HepG2 (cell line): ENCODE measurements around the gene STC2. TPM values are rescaled to one million over a fixed set of nuclear protein-coding genes. Genes with fewer than 3 reads are reported as not detected.

Experiments
- CREB1 ChIP-seq, 2 experiments: fragments of 450-650 bp in 1 of 2; IDR thresholded peaks; 2 replicates each; pipeline ENCODE4 v1.6.1; 2016 to 2017; ENCODE audit warnings: control low read depth in 1 of 2, mild to moderate bottlenecking in 1 of 2, missing compliant biosample characterization in 1 of 2, missing genetic modification characterization in 1 of 2
- CREM ChIP-seq, 2 experiments: sonication (generic) in 1 of 2; formaldehyde crosslinking in 1 of 2; IDR thresholded peaks; 2 replicates each; pipeline versions ENCODE4 v1.4.0 to v1.6.1; 2016 to 2020; ENCODE audit warnings: antibody characterized with exemption in 1 of 2, mild to moderate bottlenecking in 1 of 2, missing genetic modification reagents in 1 of 2
- FOSL2 ChIP-seq: sonication (generic); formaldehyde crosslinking; IDR thresholded peaks from 2 replicates; pipeline ENCODE4 v1.4.0; 2020; ENCODE audit warnings: missing genetic modification reagents
- FOXA3 ChIP-seq: IDR thresholded peaks from 2 replicates; pipeline ENCODE4 v1.6.1; 2016; ENCODE audit warnings: missing genetic modification reagents, missing compliant biosample characterization
- GABPB1 ChIP-seq: IDR thresholded peaks from 2 replicates; pipeline ENCODE4 v1.6.1; 2016; ENCODE audit warnings: mild to moderate bottlenecking, missing genetic modification reagents, moderate library complexity, missing compliant biosample characterization
- KLF16 ChIP-seq, 2 experiments: sonication (generic) in 1 of 2; formaldehyde crosslinking in 1 of 2; IDR thresholded peaks; 2 replicates each; pipeline versions ENCODE4 v1.6.1 to v1.8.0; 2016 to 2023; ENCODE audit warnings: missing genetic modification reagents in 2 of 2, missing compliant biosample characterization in 1 of 2
- MAZ ChIP-seq, 2 experiments: sonication (generic) in 1 of 2; formaldehyde crosslinking in 1 of 2; IDR thresholded peaks; 2 replicates each; pipeline versions ENCODE4 v1.5.0 to v1.6.1; 2012 to 2020; ENCODE audit warnings: low read depth in 2 of 2, mild to moderate bottlenecking in 2 of 2, borderline replicate concordance in 1 of 2, improper control_type of control experiment in 1 of 2, low read length in 1 of 2, missing genetic modification reagents in 1 of 2, moderate library complexity in 1 of 2
- NCOA2 ChIP-seq: sonication (generic); formaldehyde crosslinking; IDR thresholded peaks from 2 replicates; pipeline ENCODE4 v1.8.0; 2022; ENCODE audit warnings: inconsistent platforms
- NR2F1 ChIP-seq, 2 experiments: fragments of 450-650 bp in 1 of 2; formaldehyde crosslinking in 1 of 2; IDR thresholded peaks; 2 replicates each; pipeline versions ENCODE4 v1.5.0 to v1.6.1; 2016 to 2020; ENCODE audit warnings: mild to moderate bottlenecking in 1 of 2, missing compliant biosample characterization in 1 of 2, missing genetic modification reagents in 1 of 2, moderate library complexity in 1 of 2
- PCBP1 ChIP-seq: fragments of 200-400 bp; formaldehyde crosslinking; IDR thresholded peaks from 2 replicates; pipeline ENCODE4 v1.6.1; 2017; ENCODE audit warnings: mild to moderate bottlenecking, low read depth, low read length, borderline replicate concordance
- PTBP1 ChIP-seq: fragments of 200-400 bp; formaldehyde crosslinking; IDR thresholded peaks from 2 replicates; pipeline ENCODE4 v1.6.1; 2018; ENCODE audit warnings: low read length, low read depth; ENCODE audit not compliant: poor library complexity, severe bottlenecking
- SOX13 ChIP-seq, 3 experiments: fragments of 450-650 bp in 1 of 3; sonication (generic) in 1 of 3; formaldehyde crosslinking in 1 of 3; IDR thresholded peaks in 2 of 3; conservative IDR thresholded peaks in 1 of 3; 2 replicates each; pipeline versions ENCODE4 v1.5.0 to v1.6.1; 2016 to 2020; ENCODE audit warnings: antibody characterized with exemption in 1 of 3, mild to moderate bottlenecking in 1 of 3, missing compliant biosample characterization in 1 of 3, missing genetic modification reagents in 1 of 3, moderate library complexity in 1 of 3
- TARDBP ChIP-seq: sonication (generic); formaldehyde crosslinking; IDR thresholded peaks from 2 replicates; pipeline ENCODE4 v1.8.0; 2022; ENCODE audit warnings: mild to moderate bottlenecking, missing genetic modification reagents
- THAP11 ChIP-seq: IDR thresholded peaks from 2 replicates; pipeline ENCODE4 v1.6.1; 2016; ENCODE audit warnings: missing biosample characterization, missing genetic modification reagents
- ZNF296 ChIP-seq: sonication (generic); formaldehyde crosslinking; conservative IDR thresholded peaks from 2 replicates; pipeline ENCODE4 v1.5.0; 2020; ENCODE audit warnings: mild to moderate bottlenecking, missing genetic modification reagents
- ZNF446 ChIP-seq: sonication (generic); formaldehyde crosslinking; IDR thresholded peaks from 2 replicates; pipeline ENCODE4 v1.5.0; 2020; ENCODE audit warnings: mild to moderate bottlenecking, missing genetic modification reagents
- ZNF501 ChIP-seq: sonication (generic); formaldehyde crosslinking; IDR thresholded peaks from 2 replicates; pipeline ENCODE4 v1.5.1; 2020; ENCODE audit warnings: mild to moderate bottlenecking, moderate library complexity, missing genetic modification reagents
- ZNF552 ChIP-seq: sonication (generic); formaldehyde crosslinking; IDR thresholded peaks from 2 replicates; pipeline ENCODE4 v1.9.0; 2022; ENCODE audit warnings: missing genetic modification reagents, mild to moderate bottlenecking, borderline replicate concordance
- polyA plus RNA-seq, 8 experiments: library from polyadenylated mRNA; depleted of rRNA in 3 of 8; stranded (reverse) in 7 of 8; unstranded in 1 of 8; fragments of >200 nt; fragmentation: Illumina TruSeq in 4 of 8; extraction: Trizol in 4 of 8; gene quantifications; 2 replicates each; pipeline versions ENCODE4 v1.2.1 to v1.2.3, GENCODE V29; 2011 to 2016; ENCODE audit warnings: low read depth in 4 of 8, missing spikeins in 1 of 8, mixed read lengths in 1 of 8; ENCODE audit not compliant: insufficient read depth in 1 of 8
- total RNA-seq, 5 experiments: library from RNA; depleted of rRNA; stranded (reverse); fragments of >200 nt; fragmentation: Illumina TruSeq; extraction: Trizol; gene quantifications; 2 replicates each; pipeline ENCODE4 v1.2.3, GENCODE V29; 2016; ENCODE audit warnings: low read depth in 1 of 5
- TF ChIP-seq, protein P1 (sequence below): sonication (generic); formaldehyde crosslinking; IDR thresholded peaks from 2 replicates; pipeline ENCODE4 v1.8.1; 2023; ENCODE audit warnings: mild to moderate bottlenecking, inconsistent platforms, moderate library complexity, missing genetic modification reagents, borderline replicate concordance
- TF ChIP-seq, protein P2 (sequence below): sonication (generic); formaldehyde crosslinking; IDR thresholded peaks from 2 replicates; pipeline ENCODE4 v1.5.0; 2020; ENCODE audit warnings: mild to moderate bottlenecking, missing genetic modification reagents, borderline replicate concordance
- TF ChIP-seq, protein P3 (sequence below): IDR thresholded peaks from 2 replicates; pipeline ENCODE4 v1.6.1; 2016; ENCODE audit warnings: mild to moderate bottlenecking

The STC2 gene
- total and polyA plus RNA-seq, 2 of the 13 experiments (the other 11 are each of a cell fraction or from before 2014, with no cell fraction given), result 27.1 to 69.2 TPM

DNA sequence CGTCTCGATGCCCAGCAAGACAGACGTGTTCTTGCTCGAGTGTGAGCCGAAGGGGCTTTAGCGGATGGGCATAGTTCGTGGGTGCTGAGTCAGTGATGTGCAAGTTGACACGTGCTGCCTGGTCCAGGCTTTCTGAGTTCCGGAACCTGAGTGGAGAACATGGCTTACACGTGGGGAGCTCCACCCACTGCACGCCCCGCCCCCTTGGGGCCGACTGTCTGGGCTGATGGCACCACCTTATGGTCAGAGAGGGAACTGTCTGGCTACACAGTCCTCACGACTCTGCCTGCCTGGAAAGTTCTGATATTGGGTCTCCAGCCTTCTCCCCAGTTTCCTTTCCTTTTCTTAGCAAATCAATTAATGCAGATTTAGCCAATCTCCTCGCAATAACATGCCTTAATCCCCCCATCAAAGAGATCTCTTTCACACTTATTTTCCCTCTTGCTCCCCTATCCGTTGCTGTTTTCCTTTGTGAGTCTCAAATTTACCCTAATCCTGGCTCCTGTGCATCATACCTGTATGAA, 3.8 kb upstream of the STC2 start (continued):
- TF ChIP-seq GABPB1, result peak; percentile 69
- TF ChIP-seq SOX13 (IDR thresholded peaks at IDR 0.05), result no peak
- TF ChIP-seq SOX13 (CRISPR knock-in tag; conservative IDR thresholded peaks at IDR 0.05 in 1 of 2, IDR thresholded peaks at IDR 0.05 in 1 of 2), result peak in 1 of 2 experiments; percentile 34; a peak in 1 of 4 replicates
- no peak for TF ChIP-seq CREB1 (IDR thresholded peaks at IDR 0.05)
- TF ChIP-seq CREB1 (CRISPR knock-in tag; IDR thresholded peaks at IDR 0.05), result 0 out of 2 replicates have a peak, but pooled peaks have one; percentile 46
- peak; percentile 28; the same call in 1 of the 2 replicates for TF ChIP-seq CREM (IDR thresholded peaks at IDR 0.05)
- TF ChIP-seq CREM (CRISPR knock-in tag; IDR thresholded peaks at IDR 0.05), result no peak
- peak in 1 of 2 experiments; percentile 91; a peak in 2 of 4 replicates for TF ChIP-seq KLF16 (CRISPR knock-in tag; IDR thresholded peaks at IDR 0.05)
- TF ChIP-seq, protein P1, sequence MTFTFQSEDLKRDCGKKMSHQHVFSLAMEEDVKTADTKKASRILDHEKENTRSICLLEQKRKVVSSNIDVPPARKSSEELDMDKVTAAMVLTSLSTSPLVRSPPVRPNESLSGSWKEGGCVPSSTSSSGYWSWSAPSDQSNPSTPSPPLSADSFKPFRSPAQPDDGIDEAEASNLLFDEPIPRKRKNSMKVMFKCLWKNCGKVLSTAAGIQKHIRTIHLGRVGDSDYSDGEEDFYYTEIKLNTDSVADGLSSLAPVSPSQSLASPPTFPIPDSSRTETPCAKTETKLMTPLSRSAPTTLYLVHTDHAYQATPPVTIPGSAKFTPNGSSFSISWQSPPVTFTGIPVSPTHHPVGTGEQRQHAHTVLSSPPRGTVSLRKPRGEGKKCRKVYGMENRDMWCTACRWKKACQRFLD (CRISPR knock-in tag), result no peak
- peak; percentile 57; the same call in 1 of the 2 replicates for TF ChIP-seq TARDBP
- TF ChIP-seq PTBP1, result no peak
- TF ChIP-seq ZNF552 (CRISPR knock-in tag), result 0 out of 2 replicates have a peak, but pooled peaks have one; percentile 28
- TF ChIP-seq, protein P2, sequence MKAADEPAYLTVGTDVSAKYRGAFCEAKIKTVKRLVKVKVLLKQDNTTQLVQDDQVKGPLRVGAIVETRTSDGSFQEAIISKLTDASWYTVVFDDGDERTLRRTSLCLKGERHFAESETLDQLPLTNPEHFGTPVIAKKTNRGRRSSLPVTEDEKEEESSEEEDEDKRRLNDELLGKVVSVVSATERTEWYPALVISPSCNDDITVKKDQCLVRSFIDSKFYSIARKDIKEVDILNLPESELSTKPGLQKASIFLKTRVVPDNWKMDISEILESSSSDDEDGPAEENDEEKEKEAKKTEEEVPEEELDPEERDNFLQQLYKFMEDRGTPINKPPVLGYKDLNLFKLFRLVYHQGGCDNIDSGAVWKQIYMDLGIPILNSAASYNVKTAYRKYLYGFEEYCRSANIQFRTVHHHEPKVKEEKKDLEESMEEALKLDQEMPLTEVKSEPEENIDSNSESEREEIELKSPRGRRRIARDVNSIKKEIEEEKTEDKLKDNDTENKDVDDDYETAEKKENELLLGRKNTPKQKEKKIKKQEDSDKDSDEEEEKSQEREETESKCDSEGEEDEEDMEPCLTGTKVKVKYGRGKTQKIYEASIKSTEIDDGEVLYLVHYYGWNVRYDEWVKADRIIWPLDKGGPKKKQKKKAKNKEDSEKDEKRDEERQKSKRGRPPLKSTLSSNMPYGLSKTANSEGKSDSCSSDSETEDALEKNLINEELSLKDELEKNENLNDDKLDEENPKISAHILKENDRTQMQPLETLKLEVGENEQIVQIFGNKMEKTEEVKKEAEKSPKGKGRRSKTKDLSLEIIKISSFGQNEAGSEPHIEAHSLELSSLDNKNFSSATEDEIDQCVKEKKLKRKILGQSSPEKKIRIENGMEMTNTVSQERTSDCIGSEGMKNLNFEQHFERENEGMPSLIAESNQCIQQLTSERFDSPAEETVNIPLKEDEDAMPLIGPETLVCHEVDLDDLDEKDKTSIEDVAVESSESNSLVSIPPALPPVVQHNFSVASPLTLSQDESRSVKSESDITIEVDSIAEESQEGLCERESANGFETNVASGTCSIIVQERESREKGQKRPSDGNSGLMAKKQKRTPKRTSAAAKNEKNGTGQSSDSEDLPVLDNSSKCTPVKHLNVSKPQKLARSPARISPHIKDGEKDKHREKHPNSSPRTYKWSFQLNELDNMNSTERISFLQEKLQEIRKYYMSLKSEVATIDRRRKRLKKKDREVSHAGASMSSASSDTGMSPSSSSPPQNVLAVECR (CRISPR knock-in tag), result peak; percentile 65; the same call in 1 of the 2 replicates
- TF ChIP-seq, protein P3, sequence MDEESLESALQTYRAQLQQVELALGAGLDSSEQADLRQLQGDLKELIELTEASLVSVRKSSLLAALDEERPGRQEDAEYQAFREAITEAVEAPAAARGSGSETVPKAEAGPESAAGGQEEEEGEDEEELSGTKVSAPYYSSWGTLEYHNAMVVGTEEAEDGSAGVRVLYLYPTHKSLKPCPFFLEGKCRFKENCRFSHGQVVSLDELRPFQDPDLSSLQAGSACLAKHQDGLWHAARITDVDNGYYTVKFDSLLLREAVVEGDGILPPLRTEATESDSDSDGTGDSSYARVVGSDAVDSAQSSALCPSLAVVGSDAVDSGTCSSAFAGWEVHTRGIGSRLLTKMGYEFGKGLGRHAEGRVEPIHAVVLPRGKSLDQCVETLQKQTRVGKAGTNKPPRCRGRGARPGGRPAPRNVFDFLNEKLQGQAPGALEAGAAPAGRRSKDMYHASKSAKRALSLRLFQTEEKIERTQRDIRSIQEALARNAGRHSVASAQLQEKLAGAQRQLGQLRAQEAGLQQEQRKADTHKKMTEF (CRISPR knock-in tag), result peak; percentile 52; the same call in 1 of the 2 replicates
- TF ChIP-seq FOSL2 (CRISPR knock-in tag), result peak; percentile 63
- TF ChIP-seq ZNF501 (CRISPR knock-in tag), result peak; percentile 52; the same call in 1 of the 2 replicates
- peak; percentile 58 for TF ChIP-seq FOXA3
- TF ChIP-seq ZNF446, result no peak
- TF ChIP-seq NCOA2, result no peak
- TF ChIP-seq PCBP1, result no peak
- no peak for TF ChIP-seq ZNF296 (CRISPR knock-in tag)
- TF ChIP-seq MAZ (IDR thresholded peaks at IDR 0.05; ENCODE audit: borderline replicate concordance, low read depth, low read length), result no peak
- TF ChIP-seq MAZ (CRISPR knock-in tag; IDR thresholded peaks at IDR 0.05; ENCODE audit: low read depth), result peak; percentile 71; the same call in 1 of the 2 replicates
- TF ChIP-seq NR2F1 (CRISPR knock-in tag; IDR thresholded peaks at IDR 0.05), result 0 out of 4 replicates have a peak, but pooled peaks of 1 of the 2 experiments have one; percentile 10
- peak; percentile 54; the same call in 1 of the 2 replicates for TF ChIP-seq THAP11 (CRISPR knock-in tag)
